Measurements from ENCODE around the gene SLC4A1AP. TPM values are rescaled to one million over a fixed set of nuclear protein-coding genes. Genes with fewer than 3 reads are reported as not detected.
"Not testable (repeated sequence)": the region's sequence is repeated elsewhere in the genome, so short reads cannot be mapped to it uniquely, and the experiment has no call there.

SLC4A1AP gene
- total RNA-seq, 6 donors from 2014 or later, result 15.8 to 44.0 (median 21.6) TPM

DNA sequence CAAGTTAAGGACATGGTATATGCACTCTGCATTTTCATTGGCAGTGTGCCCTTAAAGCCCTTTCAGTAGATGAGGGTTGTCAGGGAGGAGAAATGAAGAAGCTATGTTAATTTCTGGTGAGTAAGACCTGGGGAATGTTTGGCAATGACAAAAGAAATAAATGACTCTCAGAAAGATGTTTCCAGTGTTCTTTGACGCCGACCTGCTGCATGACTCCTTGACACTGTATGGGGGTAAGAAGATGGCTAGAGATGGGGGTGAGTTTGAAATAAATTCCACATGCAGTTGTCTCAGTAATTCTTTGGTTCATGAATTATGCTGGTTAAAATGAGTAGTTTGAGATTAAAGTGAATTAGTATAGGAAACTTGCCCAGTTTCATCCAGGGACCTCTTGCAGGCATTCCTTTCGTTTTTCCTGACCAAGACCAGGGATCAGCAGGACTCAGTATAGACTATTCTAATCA lies 40.7 kb upstream of the SLC4A1AP start:
- H3K9me3 ChIP-seq, result no peaks in the 10 kb centered on the region
- no peak overlapping the region for H3K27ac ChIP-seq
- 85 to 93% methylated on average over 3 of the region's 3 CpGs for WGBS, 2 donors
- no peak overlapping the region for H3K4me3 ChIP-seq
- TF ChIP-seq POLR2A (IDR thresholded peaks at IDR 0.05) (no peak), POLR2AphosphoS5 (IDR thresholded peaks at IDR 0.05) (no peak), EP300 (IDR thresholded peaks at IDR 0.05) (no peak)
- TF ChIP-seq, protein P1, sequence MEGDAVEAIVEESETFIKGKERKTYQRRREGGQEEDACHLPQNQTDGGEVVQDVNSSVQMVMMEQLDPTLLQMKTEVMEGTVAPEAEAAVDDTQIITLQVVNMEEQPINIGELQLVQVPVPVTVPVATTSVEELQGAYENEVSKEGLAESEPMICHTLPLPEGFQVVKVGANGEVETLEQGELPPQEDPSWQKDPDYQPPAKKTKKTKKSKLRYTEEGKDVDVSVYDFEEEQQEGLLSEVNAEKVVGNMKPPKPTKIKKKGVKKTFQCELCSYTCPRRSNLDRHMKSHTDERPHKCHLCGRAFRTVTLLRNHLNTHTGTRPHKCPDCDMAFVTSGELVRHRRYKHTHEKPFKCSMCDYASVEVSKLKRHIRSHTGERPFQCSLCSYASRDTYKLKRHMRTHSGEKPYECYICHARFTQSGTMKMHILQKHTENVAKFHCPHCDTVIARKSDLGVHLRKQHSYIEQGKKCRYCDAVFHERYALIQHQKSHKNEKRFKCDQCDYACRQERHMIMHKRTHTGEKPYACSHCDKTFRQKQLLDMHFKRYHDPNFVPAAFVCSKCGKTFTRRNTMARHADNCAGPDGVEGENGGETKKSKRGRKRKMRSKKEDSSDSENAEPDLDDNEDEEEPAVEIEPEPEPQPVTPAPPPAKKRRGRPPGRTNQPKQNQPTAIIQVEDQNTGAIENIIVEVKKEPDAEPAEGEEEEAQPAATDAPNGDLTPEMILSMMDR (IDR thresholded peaks at IDR 0.05), result no peak
- no peak for ATAC-seq (ENCODE audit: low FRiP score in 2 of 2)
- DNase-seq, result no peak
- H3K4me1 ChIP-seq, result peaks cover 9 to 16% (median 14%) of the 10 kb centered on the region in 4 donors
- peaks cover under 1 to 66% (median 37%) of the 10 kb centered on the region in 4 donors for H3K36me3 ChIP-seq
- H3K27me3 ChIP-seq, result no peaks in the 10 kb centered on the region

DNA sequence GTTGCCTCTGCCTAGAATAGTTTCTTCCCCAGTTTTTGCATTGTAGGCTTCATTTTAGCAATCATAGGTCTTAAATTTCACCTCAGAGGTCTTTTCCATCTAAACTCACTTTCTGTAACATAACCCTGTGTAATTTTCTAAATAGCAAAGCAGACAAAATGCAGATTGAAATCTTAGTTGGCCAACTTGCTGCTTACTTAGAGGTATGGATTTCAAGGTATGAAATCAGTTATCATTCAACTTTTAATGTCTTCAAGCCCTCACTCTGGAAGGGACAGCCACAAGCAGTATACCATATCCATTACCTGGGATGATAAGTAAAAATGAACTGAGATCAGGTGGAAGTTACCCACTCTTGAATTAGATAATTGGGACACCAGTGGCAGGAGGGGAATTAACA lies 38.7 kb upstream of the SLC4A1AP start:
- Histone ChIP-seq H3K4me3 (no peak overlapping the region), H3K27me3 (no peaks in the 10 kb centered on the region), H3K27ac (no peak overlapping the region), H3K36me3 (peaks cover 0 to 46% (median 27%) of the 10 kb centered on the region in 4 donors), H3K4me1 (peaks cover 22 to 26% (median 25%) of the 10 kb centered on the region in 4 donors), H3K9me3 (no peaks in the 10 kb centered on the region)
- TF ChIP-seq POLR2A (IDR thresholded peaks at IDR 0.05) (no peak), EP300 (IDR thresholded peaks at IDR 0.05) (no peak), POLR2AphosphoS5 (IDR thresholded peaks at IDR 0.05) (no peak)
- TF ChIP-seq, protein P1 (IDR thresholded peaks at IDR 0.05), result no peak
- ATAC-seq (ENCODE audit: low FRiP score in 2 of 2), result no peak
- DNase-seq, result no peak

DNA sequence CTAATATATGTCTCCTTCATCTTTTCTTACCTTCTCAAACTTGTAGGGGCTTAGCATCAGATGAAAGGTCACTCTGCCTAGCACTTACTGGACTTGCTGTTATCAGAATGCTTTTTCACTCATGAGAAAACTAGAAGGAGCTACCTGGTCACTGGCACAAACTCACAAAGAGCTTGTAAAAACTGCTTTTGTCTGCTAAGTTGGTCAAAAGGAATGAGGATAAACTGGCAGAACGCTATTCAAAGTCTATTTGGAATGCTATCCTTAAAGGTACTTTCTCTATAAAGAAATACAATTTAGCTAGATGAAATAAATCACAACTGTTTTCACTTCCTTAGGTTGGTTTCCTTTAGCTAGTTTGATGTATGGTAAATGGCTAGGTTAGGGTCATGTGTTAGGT lies 37.4 kb upstream of the SLC4A1AP start:
- not testable (repeated sequence) for H3K27me3 ChIP-seq; H3K4me3 ChIP-seq; H3K9me3 ChIP-seq; DNase-seq; ATAC-seq (ENCODE audit: low FRiP score in 2 of 2)
- Histone ChIP-seq H3K27ac (peak overlapping the region in 3 of 4 donors; percentile 24 to 68 (median 61)), H3K36me3 (peaks cover under 1 to 37% (median 21%) of the 10 kb centered on the region in 4 donors), H3K4me1 (peaks cover 24 to 30% (median 28%) of the 10 kb centered on the region in 4 donors)
- 78 to 92% methylated on average over 1 of the region's 1 CpG for WGBS, 2 donors

DNA sequence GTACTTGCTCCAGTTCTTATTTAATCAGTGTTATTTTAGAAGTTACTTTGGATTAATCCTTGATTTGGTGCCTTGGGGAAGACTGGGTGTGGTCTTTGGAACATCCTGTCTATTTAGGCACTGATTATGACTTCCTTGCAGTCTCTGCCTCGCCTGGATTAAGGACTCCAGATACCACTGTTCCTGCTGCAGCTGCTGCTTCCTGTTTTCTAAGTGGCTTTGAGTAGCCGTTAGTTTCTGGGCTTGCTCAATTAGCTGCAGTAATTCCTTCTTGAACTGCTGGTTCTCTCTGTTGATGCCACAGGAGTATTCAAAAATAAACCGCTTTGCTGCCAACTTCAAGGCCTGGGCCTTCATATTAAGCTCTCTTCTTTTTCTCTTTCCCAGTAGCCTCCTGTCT lies 36.8 kb upstream of the SLC4A1AP start:
- H3K9me3 ChIP-seq, H3K4me3 ChIP-seq, H3K27me3 ChIP-seq: not testable (repeated sequence)
- peaks cover 24 to 30% (median 28%) of the 10 kb centered on the region in 4 donors for H3K4me1 ChIP-seq
- H3K36me3 ChIP-seq, result peaks cover 5 to 37% (median 21%) of the 10 kb centered on the region in 4 donors
- H3K27ac ChIP-seq, result peak overlapping the region in 3 of 4 donors; percentile 24 to 68 (median 61)
- 46 to 50% methylated on average over 3 of the region's 3 CpGs for WGBS, 2 donors
- DNase-seq (peak in 1 of 2 donors; percentile 31), ATAC-seq (ENCODE audit: low FRiP score in 2 of 2) (peak in 1 of 2 donors; percentile 34)

DNA sequence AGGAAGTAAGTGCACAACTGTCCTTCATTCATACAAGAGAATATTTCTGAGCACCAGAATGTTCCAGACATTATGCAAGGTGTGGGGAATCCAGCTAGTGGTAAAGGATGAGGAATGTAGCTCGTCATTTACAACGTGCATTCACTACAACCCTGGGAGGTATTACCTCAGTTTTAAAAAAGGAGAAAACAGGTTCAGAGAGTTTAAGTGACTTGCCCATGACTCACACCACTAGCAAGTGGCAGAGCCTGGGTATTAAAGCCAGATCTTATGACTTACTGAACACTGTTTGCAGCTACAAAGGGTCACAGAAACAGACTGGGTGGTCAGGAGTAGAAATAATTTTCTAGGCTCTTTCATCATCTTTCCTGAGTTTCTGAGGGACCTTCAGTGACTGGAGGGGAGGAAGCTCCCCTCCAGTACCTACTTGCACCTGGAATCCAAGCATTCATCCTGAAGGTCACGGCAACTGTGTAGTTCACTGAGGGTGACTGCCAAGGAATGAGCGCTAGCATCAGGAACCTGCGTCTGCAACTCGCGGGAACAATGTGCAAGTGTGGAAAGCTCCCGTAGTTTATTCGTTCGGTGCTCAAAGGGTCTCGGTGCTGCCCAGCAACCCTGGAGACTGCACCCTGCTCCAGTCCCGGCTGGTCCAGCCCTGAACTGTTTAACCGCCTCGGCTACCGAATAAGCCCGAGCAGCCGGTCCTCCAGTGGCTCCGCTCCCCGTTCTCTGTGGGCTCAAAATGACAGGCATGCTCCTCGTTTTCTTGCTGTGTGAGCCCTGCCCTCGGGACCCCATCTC lies 35.5 kb upstream of the SLC4A1AP start:
- WGBS, 2 donors, result 3 to 55% methylated on average over 2 to 18 of the region's 21 CpGs
- no peak for TF ChIP-seq POLR2AphosphoS5 (IDR thresholded peaks at IDR 0.05)
- TF ChIP-seq EP300 (IDR thresholded peaks at IDR 0.05), result no peak
- TF ChIP-seq, protein P1 (IDR thresholded peaks at IDR 0.05), result no peak
- TF ChIP-seq POLR2A (IDR thresholded peaks at IDR 0.05), result no peak
- H3K9me3 ChIP-seq, result no peaks in the 10 kb centered on the region
- peak overlapping the region; percentile 46 to 78 (median 66) for H3K4me3 ChIP-seq
- H3K27ac ChIP-seq, result peak overlapping the region; percentile 30 to 85 (median 80)
- H3K4me1 ChIP-seq, result peaks cover 24 to 30% (median 28%) of the 10 kb centered on the region in 4 donors
- ATAC-seq (ENCODE audit: low FRiP score in 2 of 2), result peak; percentile 58 to 72
- H3K27me3 ChIP-seq, result no peaks in the 10 kb centered on the region
- DNase-seq, result peak in 1 of 2 donors; percentile 26
- peaks cover 5 to 36% (median 20%) of the 10 kb centered on the region in 4 donors for H3K36me3 ChIP-seq

Data from upper lobe of left lung (tissue), 6 donors.